GM21723 (cell line): Measurements from ENCODE around the gene DLX6.

Experiments
- ATAC-seq: cut with Tn5 transposase; IDR thresholded peaks from one replicate; pipeline ENCODE4 v1.9.1; 2021; ENCODE audit warnings: mild to moderate bottlenecking, moderate library complexity; ENCODE audit not compliant: unreplicated experiment

DLX6 gene

GRCh38 chr7:97005183-97006054 is at the start of gene DLX6:
Gene DLX6, plus strand, starts transcription at chr7:97005553. Its CDS starts 425 bp downstream, at chr7:97005978.
- ATAC-seq = no peak

DNA sequence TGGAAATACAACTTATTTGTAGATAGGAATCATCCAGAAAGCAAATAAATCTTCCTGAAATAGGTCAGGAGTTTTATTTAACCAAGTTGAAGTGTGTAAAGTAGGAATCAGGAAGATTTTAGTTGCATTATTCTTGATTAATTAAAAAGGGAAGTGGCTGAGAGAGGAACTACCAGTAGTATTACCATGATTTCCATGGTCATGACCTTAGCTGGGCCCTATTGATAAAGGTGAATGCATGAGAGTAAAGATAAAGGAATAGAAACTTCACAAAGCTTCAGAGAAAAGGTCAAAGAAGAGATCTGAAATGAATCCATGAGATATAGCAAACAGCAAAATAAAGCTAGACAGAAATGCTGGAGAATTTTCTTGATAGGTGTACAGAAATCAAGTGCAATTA is 46.2 kb upstream of the DLX6 start:
- ATAC-seq = no peak

DNA sequence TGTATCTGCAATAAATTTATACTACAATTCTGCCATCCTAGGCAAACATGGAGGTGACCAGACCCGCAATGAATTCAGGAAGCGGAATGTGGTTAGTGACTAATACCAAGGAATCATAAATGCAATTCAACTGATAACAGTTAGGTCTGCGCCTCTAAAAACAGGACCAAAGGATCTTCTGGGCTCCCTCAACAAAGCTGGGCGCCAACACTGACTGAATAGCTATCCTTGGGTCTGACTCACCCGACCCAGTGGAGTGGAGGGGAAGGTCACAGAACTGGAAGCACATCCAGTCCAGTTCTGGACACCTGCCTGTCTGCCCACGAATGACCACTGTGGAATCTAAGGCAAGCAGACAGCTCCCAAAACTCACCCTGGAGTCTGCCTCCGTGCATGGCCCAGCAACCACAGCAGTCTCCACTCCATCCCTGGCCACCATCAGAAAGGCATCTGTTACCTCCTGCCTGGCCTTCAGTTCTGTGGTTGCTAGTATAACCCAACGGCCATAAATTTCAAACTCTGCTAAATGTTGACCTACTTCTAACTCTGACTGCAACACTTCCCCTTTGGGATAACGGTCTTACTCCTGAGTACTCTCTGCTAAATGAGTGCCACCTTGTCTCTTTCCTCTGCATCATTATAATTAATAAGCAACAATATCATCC is 43.0 kb upstream of the DLX6 start:
- ATAC-seq = no peak

- ATAC-seq = no peak
Observed at GRCh38 chr7:96968981-96969380, 36.4 kb upstream of the DLX6 start.

DNA sequence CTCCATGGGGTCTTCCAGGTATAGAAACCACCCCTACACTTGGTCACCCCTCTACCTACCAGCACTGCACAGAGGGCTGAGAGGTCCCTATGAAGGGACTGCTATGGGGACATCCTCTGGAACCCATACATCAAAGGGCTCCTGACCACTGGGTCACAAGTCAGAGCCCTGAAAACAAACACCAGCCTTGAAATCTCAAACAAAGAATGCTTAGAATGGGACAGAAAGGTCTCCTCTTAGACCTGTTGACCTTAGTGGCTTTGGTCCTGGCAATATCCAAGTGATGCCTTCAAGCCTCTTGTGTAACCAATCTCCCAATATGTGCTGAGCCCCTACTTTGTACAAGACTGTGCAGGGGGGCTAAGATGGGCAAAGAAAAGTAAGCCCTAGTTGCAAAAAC is 34.6 kb upstream of the DLX6 start:
- no peak for ATAC-seq

DNA sequence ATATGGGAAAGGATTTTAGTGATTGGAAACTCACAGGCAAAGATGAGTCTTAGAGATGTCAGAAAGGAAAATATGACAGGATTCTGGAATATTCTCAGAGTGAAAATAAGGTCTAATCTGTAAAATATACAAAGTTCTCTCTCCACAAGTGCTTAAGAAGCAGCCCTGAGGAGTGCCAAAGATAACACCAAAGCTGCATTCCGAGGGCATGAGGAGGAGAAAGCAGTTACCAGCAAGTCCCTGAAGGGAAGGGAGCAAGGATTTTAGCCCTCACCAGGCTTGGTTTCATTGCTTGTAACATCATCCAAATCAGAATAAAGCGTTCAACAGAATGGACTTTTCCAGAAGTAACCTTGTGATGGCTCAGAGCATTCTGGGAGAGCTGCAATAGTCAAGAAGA is 31.4 kb upstream of the DLX6 start:
- no peak for ATAC-seq

DNA sequence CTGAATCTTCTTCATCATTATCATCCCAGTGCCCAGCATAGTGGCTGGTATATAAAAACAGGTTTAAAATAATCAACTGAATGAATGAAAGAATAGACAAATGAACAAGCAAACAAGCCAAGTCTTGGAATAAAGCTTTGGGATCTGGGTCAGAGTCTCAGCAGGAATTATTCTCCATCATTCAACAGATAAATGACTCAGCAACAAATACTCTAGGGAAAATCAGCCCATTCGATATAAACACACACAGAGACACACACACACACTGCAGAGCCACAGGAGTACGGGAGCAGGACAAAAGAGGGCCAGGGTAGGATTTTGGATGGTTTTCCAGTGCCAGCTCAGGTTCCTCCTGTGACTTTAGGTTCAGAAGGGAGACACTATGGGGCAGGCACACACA is 29.2 kb upstream of the DLX6 start:
- ATAC-seq = no peak

DNA sequence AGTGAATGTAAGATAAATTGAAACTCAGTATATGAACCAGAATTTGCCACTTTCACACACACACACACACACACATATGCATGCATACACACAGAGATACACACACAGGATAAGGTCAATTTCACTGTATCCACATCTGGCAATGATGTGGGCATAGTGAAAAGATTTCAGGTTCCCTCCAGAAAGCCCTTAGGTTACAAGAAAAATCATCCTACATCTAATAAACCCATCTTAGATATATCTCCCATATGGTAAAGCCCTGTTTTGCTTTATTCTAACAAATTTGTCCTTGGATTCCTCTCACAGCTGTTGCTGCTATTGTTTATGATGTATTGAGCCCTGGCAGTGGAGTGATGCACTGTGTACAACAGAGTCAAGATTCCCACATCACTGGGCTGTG is 27.9 kb upstream of the DLX6 start:
- no peak for ATAC-seq

DNA sequence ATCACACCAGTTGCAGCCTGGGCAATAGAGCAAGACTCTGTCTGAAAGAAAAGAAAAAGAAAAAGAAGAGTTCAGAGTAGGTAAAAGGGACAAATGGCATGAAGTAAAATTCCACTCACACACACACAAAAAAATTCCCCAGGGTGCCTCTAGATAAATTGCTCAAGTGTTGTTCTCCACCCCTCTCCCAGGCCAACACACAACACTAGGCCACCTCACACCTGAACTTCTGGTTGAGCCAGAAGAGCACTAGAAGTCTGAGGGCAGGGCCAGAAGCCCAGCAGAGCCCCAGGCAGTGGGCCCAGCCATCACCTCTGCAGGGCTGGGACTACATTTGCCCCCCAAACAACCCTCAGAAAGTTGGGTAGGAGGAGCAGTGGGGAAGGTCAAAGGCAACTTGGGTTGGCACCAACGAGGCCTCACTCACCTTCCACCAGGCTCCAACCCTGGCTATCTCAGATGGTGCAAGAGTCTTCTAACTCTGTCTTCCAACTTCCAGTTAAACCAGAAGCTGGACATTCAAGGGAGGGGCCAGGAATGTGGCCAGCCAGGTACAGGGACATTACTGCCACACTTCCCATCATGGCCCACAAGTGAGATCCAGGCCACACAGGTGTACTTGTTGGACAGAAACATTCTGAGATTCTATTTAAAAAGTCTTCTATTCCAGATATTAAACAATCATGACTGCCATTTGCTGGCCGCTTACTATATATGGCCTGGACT is 25.6 kb upstream of the DLX6 start:
- ATAC-seq = no peak

GRCh38 chr7:96982586-96982985 is 22.8 kb upstream of the DLX6 start:
- no peak for ATAC-seq

- no peak for ATAC-seq
Observed at GRCh38 chr7:96985992-96986391, 19.4 kb upstream of the DLX6 start.

DNA sequence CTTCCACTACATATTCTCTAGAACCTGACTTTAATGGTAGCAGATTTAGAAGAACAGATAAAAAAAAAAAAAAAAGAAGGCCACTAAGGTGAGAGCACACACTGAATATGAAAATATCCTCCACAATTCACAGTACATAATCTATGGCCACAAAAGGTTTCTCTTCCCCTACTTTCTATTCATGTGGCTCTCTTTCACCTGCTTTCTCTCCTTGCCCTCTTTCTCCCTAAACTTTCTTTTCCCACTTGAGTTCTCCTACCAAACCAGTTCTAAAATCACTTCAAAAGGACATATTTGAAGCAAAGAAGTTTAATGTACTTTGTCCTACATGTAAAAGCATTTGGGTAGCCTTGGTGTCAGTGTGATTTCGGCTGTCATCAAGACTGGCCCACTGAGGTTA is 18.5 kb upstream of the DLX6 start:
- no peak for ATAC-seq

DNA sequence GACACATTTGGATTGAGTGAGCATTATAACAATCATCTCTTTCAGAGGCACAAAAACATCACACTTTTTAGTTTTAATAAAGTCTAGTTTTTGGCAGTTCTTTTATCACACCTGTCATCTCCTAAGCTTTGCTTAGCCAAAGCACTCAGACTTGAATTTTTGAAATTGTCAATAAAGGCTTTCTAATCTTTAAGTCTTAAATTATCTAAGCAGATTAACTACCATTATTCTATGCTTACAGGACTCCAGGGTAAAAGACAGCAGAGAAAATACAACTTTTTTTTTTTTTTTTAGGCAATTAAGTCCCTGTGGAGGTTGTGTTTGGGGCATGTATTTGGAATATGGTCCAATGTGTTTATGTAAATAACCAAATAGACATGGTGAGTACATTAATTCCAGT is 17.6 kb upstream of the DLX6 start:
- no peak for ATAC-seq

GRCh38 chr7:96989241-96989858 is 16.0 kb upstream of the DLX6 start:
- no peak for ATAC-seq

- no peak for ATAC-seq
Observed at GRCh38 chr7:96989859-96990317, 15.5 kb upstream of the DLX6 start.

- ATAC-seq = no peak
Observed at GRCh38 chr7:96991546-96992191, 13.7 kb upstream of the DLX6 start.

- ATAC-seq = no peak
Observed at GRCh38 chr7:96992192-96993005, 13.0 kb upstream of the DLX6 start.

DNA sequence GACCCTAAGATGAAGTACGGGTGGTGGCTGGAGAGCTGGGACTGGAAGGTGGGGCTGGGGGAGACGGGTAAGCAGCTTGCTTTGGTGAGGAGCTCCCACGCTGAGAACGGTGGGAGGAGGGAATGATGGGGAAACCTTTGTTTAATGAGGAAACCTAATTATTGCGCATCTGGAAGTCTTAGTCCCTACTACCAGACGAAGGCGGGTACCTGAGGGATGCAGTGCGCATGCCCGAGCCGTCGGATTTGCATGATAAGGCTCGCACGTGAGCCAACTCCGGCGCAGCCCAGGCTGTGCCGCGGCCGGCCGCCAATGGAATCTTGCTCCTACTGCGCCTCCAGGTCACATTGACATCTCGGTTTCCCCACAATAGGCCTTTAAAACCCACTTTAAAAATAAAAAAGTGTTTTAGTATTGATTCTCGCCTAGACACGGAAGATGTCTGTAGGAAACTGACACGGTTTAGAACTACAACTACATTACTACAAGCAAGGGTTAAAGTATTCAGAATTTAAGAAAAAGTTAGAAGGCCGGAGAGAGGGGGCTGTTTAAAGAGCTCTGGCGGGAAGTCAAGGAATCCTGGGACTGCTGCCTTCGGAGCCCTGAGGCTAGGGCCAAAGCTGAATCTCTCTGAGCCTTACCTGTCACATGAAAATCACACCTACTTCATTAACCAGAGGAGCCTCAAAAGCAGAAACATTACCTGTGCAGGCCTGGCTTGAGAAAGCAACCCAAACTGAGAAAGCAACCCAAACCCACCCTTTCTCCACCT is 12.1 kb upstream of the DLX6 start:
- no peak for ATAC-seq

- ATAC-seq = no peak
Observed at GRCh38 chr7:96993980-96994379, 11.4 kb upstream of the DLX6 start.
